PC-9 (cell line): ENCODE results near the gene UBE2QL1.

Source experiments
- CTCF ChIP-seq: fragments of 200-600 bp; sonication (generic); conservative IDR thresholded peaks from 2 replicates; pipeline ENCODE4 v1.6.1; 2017; ENCODE audit warnings: mixed run types, antibody characterized with exemption, mild to moderate bottlenecking, moderate library complexity
- EZH2 ChIP-seq: fragments of 200-600 bp; sonication (generic); IDR thresholded peaks from 2 replicates; pipeline ENCODE4 v1.8.0; 2017; ENCODE audit warnings: antibody characterized with exemption, low read depth

DNA sequence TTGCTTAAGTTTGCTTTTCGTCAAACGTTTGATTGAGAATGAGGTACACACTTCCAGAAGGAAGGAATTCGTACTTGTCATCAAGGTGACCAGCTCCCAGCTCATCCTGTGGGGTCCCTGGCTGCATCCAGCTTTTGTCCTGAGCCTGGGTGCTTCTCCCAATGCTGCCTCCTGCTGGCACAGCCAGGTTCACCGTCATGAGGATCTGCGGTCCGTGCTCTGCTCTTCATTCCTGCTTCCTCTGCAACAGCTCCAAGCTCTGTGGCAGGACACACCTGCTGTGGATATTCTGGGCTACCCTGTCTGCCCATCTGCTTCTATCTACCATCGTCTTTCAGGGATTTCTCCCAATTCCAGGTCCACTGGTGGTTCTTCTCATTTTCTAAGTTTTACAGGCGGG, 13.3 kb upstream of the UBE2QL1 start:
- TF ChIP-seq CTCF (peak; percentile 43; the same call in 1 of the 2 replicates), EZH2 (no peak)
